HFFc6 (cell line): ENCODE measurements around the gene ARIH2. TPM values are rescaled to one million over a fixed set of nuclear protein-coding genes. Genes with fewer than 3 reads are reported as not detected.
A peak's percentile ranks its signal among the peaks of the same experiment; 100 is the strongest.

ENCODE experiments used
- DNase-seq: peaks from one replicate; pipeline ENCODE4 v3.0.0-alpha.2; 2018
- H3K27ac Mint-ChIP-seq: 2 replicates; pipeline ENCODE4 v1.8.0; 2020; ENCODE audit warnings: mild to moderate bottlenecking, mixed read lengths
- H3K27me3 Mint-ChIP-seq: 2 replicates; pipeline ENCODE4 v1.8.0; 2021; ENCODE audit warnings: mild to moderate bottlenecking, moderate library complexity, mixed read lengths; ENCODE audit not compliant: insufficient read depth
- H3K36me3 Mint-ChIP-seq: 2 replicates; pipeline ENCODE4 v1.8.0; 2021; ENCODE audit warnings: low read depth, mixed read lengths
- H3K4me1 Mint-ChIP-seq: 2 replicates; pipeline ENCODE4 v1.8.0; 2020; ENCODE audit warnings: low read depth, mixed read lengths
- H3K4me3 Mint-ChIP-seq: 2 replicates; pipeline ENCODE4 v1.8.0; 2020; ENCODE audit warnings: mild to moderate bottlenecking, moderate library complexity, mixed read lengths
- H3K9me3 Mint-ChIP-seq: 2 replicates; pipeline ENCODE4 v1.8.0; 2020; ENCODE audit warnings: mild to moderate bottlenecking, mixed read lengths
- microRNA-seq: library from miRNA; unstranded; fragments of <30 nt; microRNA quantifications from one replicate; pipeline ENCODE4, GENCODE V29; 2019
- total RNA-seq, 6 experiments: library from RNA; stranded (reverse); fragmentation: NEBNext Ultra II Directional; extraction: Animal tissue kit (Norgen Biotek cat#: 25700); gene quantifications; 2 replicates in 1 of 6; 3 replicates in 5 of 6; pipeline ENCODE4 v1.2.3, GENCODE V29; 2021
- TF ChIP-seq, protein P1 (sequence below): fragments of 200-600 bp; sonication (generic); IDR thresholded peaks from 2 replicates; pipeline ENCODE4 v1.5.0; 2021; ENCODE audit warnings: antibody characterized with exemption, mild to moderate bottlenecking

Gene ARIH2
- total RNA-seq, 6 experiments from 2014 or later, result 60.0 to 71.6 (median 68.3) TPM

- DNase-seq, result no peak
- peaks cover 3% of the 10 kb centered on the region; the same call in 1 of the 2 replicates for H3K9me3 Mint-ChIP-seq
- H3K4me1 Mint-ChIP-seq, result peaks cover 36% of the 10 kb centered on the region
- peaks cover 35% of the 10 kb centered on the region for H3K36me3 Mint-ChIP-seq
- TF ChIP-seq, protein P1, sequence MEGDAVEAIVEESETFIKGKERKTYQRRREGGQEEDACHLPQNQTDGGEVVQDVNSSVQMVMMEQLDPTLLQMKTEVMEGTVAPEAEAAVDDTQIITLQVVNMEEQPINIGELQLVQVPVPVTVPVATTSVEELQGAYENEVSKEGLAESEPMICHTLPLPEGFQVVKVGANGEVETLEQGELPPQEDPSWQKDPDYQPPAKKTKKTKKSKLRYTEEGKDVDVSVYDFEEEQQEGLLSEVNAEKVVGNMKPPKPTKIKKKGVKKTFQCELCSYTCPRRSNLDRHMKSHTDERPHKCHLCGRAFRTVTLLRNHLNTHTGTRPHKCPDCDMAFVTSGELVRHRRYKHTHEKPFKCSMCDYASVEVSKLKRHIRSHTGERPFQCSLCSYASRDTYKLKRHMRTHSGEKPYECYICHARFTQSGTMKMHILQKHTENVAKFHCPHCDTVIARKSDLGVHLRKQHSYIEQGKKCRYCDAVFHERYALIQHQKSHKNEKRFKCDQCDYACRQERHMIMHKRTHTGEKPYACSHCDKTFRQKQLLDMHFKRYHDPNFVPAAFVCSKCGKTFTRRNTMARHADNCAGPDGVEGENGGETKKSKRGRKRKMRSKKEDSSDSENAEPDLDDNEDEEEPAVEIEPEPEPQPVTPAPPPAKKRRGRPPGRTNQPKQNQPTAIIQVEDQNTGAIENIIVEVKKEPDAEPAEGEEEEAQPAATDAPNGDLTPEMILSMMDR, result no peak
- peak overlapping the region; percentile 23 for H3K27ac Mint-ChIP-seq
- no peak overlapping the region for H3K4me3 Mint-ChIP-seq
- H3K27me3 Mint-ChIP-seq, result peaks cover 11% of the 10 kb centered on the region
These were observed 114.1 kb downstream of the ARIH2 start for GRCh38 chr3:49032646-49033304.

- peaks cover 19% of the 10 kb centered on the region for H3K36me3 Mint-ChIP-seq
- DNase-seq, result no peak
- H3K4me1 Mint-ChIP-seq, result peaks cover 18% of the 10 kb centered on the region
- no peak overlapping the region for H3K4me3 Mint-ChIP-seq
- H3K27ac Mint-ChIP-seq, result no peak overlapping the region; the same call in 1 of the 2 replicates
- H3K9me3 Mint-ChIP-seq, result no peaks in the 10 kb centered on the region
- H3K27me3 Mint-ChIP-seq, result peaks cover 5% of the 10 kb centered on the region
- TF ChIP-seq, protein P1, result no peak
These were observed 116.0 kb downstream of the ARIH2 start for GRCh38 chr3:49034650-49035049.

GRCh38 chr3:49035281-49035680 is 116.6 kb downstream of the ARIH2 start:
- Mint-ChIP-seq H3K27ac (no peak overlapping the region), H3K4me1 (peaks cover 15% of the 10 kb centered on the region), H3K4me3 (no peak overlapping the region), H3K27me3 (peaks cover 5% of the 10 kb centered on the region), H3K9me3 (no peaks in the 10 kb centered on the region), H3K36me3 (peaks cover 19% of the 10 kb centered on the region)
- TF ChIP-seq, protein P1, result no peak
- no peak for DNase-seq

Small RNA genes within 50 kb of the gene (microRNA-seq; reads per million reads assigned to microRNA genes)
- gene MIR191, result 6,360 reads per million, percentile 91 among the genes with 10 or more reads in this experiment
- 5,483 reads per million, percentile 90 among the genes with 10 or more reads in this experiment for gene MIR425

Other genes with a start within 250 kb of the ARIH2 start
- 10 to 100 TPM; 20.5 to 27.3 (median 23.0) TPM for gene NCKIPSD, start 232.9 kb upstream of the ARIH2 start, total RNA-seq
- gene IP6K2, start 201.6 kb upstream of the ARIH2 start, total RNA-seq, result 10 to 100 TPM; 47.4 to 64.6 (median 53.0) TPM
- 10 to 100 TPM; 60.6 to 72.7 (median 68.2) TPM for gene PRKAR2A, start 71.0 kb upstream of the ARIH2 start, total RNA-seq
- gene SLC25A20, start 20.0 kb upstream of the ARIH2 start, total RNA-seq, result 10 to 100 TPM; 20.4 to 25.2 (median 22.0) TPM
- 10 to 100 TPM; 29.1 to 41.4 (median 31.6) TPM for gene P4HTM, start 71.4 kb downstream of the ARIH2 start, total RNA-seq
- 100 to 1,000 TPM; 107 to 123 (median 115) TPM for gene WDR6, start 88.5 kb downstream of the ARIH2 start, total RNA-seq
- 10 to 100 TPM; 25.3 to 33.9 (median 29.5) TPM for gene DALRD3, start 99.7 kb downstream of the ARIH2 start, total RNA-seq
- 100 to 1,000 TPM; 129 to 164 (median 153) TPM for gene NDUFAF3, start 103.3 kb downstream of the ARIH2 start, total RNA-seq
- 100 to 1,000 TPM; 195 to 228 (median 202) TPM for gene IMPDH2, start 110.6 kb downstream of the ARIH2 start, total RNA-seq
- gene QRICH1, start 175.2 kb downstream of the ARIH2 start, total RNA-seq, result 100 to 1,000 TPM in 2 of 6 experiments, 10 to 100 TPM in 4; 88.7 to 106 (median 94.6) TPM
- gene QARS1, start 185.9 kb downstream of the ARIH2 start, total RNA-seq, result 100 to 1,000 TPM; 183 to 263 (median 237) TPM
- gene USP19, start 202.0 kb downstream of the ARIH2 start, total RNA-seq, result 10 to 100 TPM; 35.2 to 49.2 (median 42.6) TPM
- gene LAMB2, start 214.2 kb downstream of the ARIH2 start, total RNA-seq, result 100 to 1,000 TPM; 432 to 518 (median 449) TPM
- 10 to 100 TPM; 20.0 to 23.7 (median 21.9) TPM for gene CCDC71, start 247.5 kb downstream of the ARIH2 start, total RNA-seq